AG09319 (cell line): ENCODE measurements around the gene RBBP6.

ENCODE experiments used
- DNase-seq: peaks from one replicate; pipeline ENCODE4 v3.0.0-alpha.2; 2010; ENCODE audit warnings: low read depth; ENCODE audit errors: extremely low read depth
- TF ChIP-seq, protein P1 (sequence below): IDR thresholded peaks from 2 replicates; pipeline ENCODE4 v1.5.1; 2011; ENCODE audit warnings: low read depth, mild to moderate bottlenecking, inconsistent platforms, low read length, moderate library complexity

Gene RBBP6

DNA sequence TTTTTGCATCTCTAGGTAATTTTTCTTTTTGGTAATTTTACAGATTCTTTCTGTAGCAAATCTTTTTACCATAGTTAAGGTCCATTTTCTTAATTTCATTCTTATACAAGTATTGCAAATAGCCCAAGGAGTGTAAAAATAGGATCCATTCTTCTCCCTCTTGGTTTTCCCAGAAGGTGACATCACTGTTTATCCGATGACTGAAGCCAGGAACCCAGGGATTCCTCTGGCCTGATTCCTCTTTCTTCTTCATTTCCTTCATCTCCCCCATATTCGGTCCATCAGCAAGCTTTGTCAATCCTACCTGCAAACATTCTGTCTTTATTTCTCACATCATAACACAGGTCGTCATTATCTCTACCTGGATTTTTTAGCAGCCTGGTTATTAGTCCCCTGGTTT lies 5.3 kb downstream of the RBBP6 start:
- no peak for DNase-seq
- TF ChIP-seq, protein P1, sequence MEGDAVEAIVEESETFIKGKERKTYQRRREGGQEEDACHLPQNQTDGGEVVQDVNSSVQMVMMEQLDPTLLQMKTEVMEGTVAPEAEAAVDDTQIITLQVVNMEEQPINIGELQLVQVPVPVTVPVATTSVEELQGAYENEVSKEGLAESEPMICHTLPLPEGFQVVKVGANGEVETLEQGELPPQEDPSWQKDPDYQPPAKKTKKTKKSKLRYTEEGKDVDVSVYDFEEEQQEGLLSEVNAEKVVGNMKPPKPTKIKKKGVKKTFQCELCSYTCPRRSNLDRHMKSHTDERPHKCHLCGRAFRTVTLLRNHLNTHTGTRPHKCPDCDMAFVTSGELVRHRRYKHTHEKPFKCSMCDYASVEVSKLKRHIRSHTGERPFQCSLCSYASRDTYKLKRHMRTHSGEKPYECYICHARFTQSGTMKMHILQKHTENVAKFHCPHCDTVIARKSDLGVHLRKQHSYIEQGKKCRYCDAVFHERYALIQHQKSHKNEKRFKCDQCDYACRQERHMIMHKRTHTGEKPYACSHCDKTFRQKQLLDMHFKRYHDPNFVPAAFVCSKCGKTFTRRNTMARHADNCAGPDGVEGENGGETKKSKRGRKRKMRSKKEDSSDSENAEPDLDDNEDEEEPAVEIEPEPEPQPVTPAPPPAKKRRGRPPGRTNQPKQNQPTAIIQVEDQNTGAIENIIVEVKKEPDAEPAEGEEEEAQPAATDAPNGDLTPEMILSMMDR, result no peak

DNA sequence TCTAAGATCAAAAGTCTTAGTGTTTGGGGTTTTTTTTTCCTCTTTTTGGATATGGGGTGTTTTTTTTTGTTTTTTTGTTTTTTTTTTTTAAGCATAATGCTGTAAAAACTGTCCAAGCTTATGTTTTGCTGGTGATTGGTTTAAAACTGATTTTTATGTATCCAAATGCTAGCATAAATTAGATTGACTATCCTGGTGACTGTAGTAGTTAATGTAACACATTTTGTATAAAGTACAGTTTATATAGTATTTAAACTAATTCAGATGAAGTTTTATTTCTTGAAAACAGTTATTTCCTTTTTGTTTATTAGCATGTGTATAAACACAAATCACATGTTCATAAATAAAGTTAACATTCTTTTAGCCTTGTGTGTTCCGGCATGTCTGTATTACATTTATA lies 10.9 kb downstream of the RBBP6 start:
- TF ChIP-seq, protein P1, result no peak
- DNase-seq, result no peak

DNA sequence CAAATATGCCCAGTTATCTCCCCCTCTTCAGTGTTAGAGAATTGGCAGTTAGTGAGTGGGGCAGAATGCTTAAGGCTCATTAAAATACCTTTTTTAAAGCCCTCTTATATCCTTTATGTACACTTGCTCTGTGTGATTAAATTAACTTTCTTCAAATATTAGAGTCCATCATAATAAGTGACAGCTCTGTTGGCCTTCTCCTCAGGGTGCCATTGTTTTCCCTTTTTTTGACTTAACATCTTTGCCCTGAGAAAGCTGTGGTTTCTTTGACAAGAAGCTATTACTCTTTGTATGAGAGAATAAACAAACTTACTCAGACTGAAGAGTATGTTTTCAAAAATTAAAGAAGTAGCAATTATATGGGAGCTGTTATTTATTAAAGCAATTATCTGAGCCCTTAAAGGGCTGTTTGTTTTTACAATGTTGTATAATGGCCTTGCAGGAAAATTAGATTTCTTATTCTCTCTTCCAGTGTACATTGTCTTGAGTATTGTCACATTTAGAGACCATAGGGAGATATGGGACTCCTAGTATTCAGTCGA lies 13.4 kb downstream of the RBBP6 start:
- TF ChIP-seq, protein P1, result no peak
- no peak for DNase-seq

DNA sequence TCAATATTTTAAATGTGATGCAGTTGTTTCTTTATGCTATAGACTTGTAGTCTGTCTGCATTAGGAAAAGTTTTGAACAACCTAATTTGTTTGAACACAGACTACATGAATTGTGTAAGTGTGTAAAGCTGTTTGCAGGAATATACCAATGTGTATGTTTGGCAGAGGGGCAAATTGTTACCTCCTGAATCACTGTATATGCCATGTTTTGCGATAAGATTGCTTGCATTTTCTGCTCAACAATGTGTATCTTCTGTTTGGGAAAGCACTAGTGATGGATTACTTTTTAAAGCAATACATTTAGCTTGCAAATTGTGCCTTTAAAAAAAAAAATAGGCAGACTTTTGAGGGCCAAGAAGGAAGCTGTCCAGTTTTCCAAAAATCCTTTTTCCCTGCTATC lies 14.6 kb downstream of the RBBP6 start:
- no peak for DNase-seq
- TF ChIP-seq, protein P1, result no peak

DNA sequence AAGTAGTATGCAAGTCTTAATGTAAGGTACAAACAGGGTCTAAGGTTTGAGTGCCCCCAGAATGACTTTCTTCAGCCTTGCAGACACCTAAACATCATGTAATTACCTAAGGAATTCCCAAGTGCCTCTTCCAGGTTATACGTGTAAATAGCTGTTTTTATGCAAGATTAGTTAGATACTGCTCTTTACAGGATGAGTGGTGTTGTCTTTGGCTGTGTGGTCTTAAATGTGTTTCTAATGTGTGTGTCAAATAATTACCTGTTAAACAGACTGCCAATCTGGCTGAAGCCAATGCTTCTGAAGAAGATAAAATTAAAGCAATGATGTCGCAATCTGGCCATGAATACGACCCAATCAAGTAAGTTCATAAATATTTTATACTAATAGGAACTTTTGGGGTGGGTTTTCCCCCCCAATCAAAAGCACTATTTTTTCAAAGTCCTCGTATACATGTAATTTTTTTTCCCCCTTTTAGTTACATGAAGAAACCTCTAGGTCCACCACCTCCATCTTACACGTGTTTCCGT lies 16.0 kb downstream of the RBBP6 start:
- no peak for DNase-seq
- TF ChIP-seq, protein P1, result no peak

DNA sequence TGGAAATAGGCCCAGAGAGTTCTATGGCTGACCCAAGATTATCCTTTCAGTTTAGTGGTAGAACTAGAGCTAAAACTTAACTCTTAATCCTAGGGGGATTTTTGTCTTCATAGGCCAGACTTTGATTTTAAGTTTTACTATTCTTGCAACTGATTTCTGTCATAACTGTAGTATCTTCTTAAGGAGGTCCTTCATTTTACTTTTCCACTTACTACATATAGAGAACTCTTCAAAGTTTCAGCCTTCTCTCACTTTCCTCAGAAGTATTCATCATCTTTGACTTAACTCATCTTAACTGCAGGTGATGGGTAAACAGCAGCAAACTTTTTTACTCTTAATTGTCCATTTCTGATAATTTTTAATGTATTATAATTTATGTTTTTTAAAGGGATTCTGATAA lies 23.4 kb downstream of the RBBP6 start:
- DNase-seq, result no peak

DNA sequence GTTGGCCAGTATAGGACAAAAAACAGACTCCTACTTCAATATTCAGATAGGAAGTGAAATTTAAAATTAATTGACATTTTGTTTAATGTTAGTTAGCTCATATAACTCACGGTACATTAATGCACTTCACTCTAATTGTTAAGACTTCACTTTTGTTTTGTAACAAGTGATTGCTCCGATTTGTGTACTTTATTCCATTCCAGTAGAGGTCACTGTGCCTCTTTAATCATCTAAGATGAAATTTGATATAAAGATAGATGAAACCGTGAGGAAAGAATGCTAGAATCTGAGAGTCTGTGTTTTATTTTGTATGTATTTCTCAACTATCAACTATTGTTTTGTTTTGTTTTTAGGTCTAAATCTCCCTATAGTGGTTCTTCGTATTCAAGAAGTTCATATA lies 29.0 kb downstream of the RBBP6 start:
- DNase-seq, result no peak
- TF ChIP-seq, protein P1, result peak; percentile 43

More for the DNA sequence above, 23.4 kb downstream of the RBBP6 start:
- TF ChIP-seq, protein P1, result no peak
